Measurements from ENCODE around the gene PPM1L.

The PPM1L gene

GRCh38 chr3:160837394-160837980 is 81.5 kb downstream of the PPM1L start:
- no peak overlapping the region for H3K14ac ChIP-seq (ENCODE audit: low read length)
- no CpG with 5 or more reads among the region's 3 CpGs for WGBS (ENCODE audit: extremely low coverage, insufficient coverage, insufficient read length)

DNA sequence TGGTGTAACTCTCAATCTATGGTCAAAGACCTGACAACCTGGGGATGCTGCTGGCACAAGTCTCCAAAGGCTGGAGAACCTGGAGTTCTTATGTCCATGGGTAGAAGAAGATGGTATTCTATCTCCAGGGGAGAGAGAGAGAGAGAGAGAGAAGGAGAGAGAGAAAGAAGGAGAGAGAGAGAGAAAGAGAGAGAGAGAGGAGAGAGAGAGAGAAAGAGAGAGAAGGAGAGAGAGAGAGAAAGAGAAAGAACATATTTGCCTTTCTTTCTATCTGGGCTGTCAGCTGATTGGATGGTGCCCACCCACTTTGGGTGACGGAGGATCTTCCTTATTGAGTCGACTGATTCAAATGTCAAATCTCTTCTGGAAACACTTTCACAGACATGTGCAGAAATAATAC is 84.6 kb downstream of the PPM1L start:
- WGBS (ENCODE audit: extremely low coverage, insufficient coverage, insufficient read length), result no CpG with 5 or more reads among the region's 2 CpGs
- no peak overlapping the region for H4K12ac ChIP-seq (ENCODE audit: low read depth, low read length)
- no peak overlapping the region for H2BK120ac ChIP-seq (ENCODE audit: insufficient read depth, low read length, poor library complexity)

More at GRCh38 chr3:160837394-160837980, 81.5 kb downstream of the PPM1L start:
- peaks cover 1% of the 10 kb centered on the region for H3K79me2 ChIP-seq (ENCODE audit: control insufficient read depth, insufficient read depth, low read length, poor library complexity)
- H3K9me3 ChIP-seq (ENCODE audit: insufficient read depth, low read depth, low read length), result no peaks in the 10 kb centered on the region
- no peak overlapping the region for H4K12ac ChIP-seq (ENCODE audit: low read depth, low read length)
- no peak for DNase-seq
- H2BK5ac ChIP-seq (ENCODE audit: low read depth, low read length, poor library complexity), result no peak overlapping the region
- H3K79me1 ChIP-seq (ENCODE audit: low read length), result no peaks in the 10 kb centered on the region
- H3K9ac ChIP-seq (ENCODE audit: low read length), result no peak overlapping the region
- no peak overlapping the region for H3K4me3 ChIP-seq (ENCODE audit: low read depth, low read length)
- H3K4ac ChIP-seq (ENCODE audit: low read depth, low read length), result no peak overlapping the region
- H3K4me2 ChIP-seq (ENCODE audit: low read length), result no peak overlapping the region
- no peak overlapping the region for H2AK5ac ChIP-seq (ENCODE audit: low read length)
- H2AFZ ChIP-seq (ENCODE audit: insufficient read depth, low read length, poor library complexity), result no peak overlapping the region
- H3K23ac ChIP-seq (ENCODE audit: low read length), result no peak overlapping the region
- no peak overlapping the region for H4K8ac ChIP-seq (ENCODE audit: low read depth, low read length)
- no peak overlapping the region for H4K91ac ChIP-seq (ENCODE audit: low read depth, low read length)
- no peak overlapping the region for H2BK120ac ChIP-seq (ENCODE audit: insufficient read depth, low read length, poor library complexity)
- peaks cover 0 to 2% of the 10 kb centered on the region in 2 experiments for H3K4me1 ChIP-seq (ENCODE audit: control insufficient read depth in 1 of 2, insufficient read depth in 2 of 2, low read length in 2 of 2)
- H3K27me3 ChIP-seq (ENCODE audit: insufficient read depth, low read length), result no peaks in the 10 kb centered on the region
- H3K36me3 ChIP-seq (ENCODE audit: control insufficient read depth in 1 of 2, insufficient read depth in 2 of 2, low read length in 2 of 2), result no peaks in the 10 kb centered on the region
- no peak overlapping the region for H3K18ac ChIP-seq (ENCODE audit: low read length)
- H2BK12ac ChIP-seq (ENCODE audit: low read length), result no peak overlapping the region
- H3K27ac ChIP-seq (ENCODE audit: low read depth, low read length), result no peak overlapping the region

DNA sequence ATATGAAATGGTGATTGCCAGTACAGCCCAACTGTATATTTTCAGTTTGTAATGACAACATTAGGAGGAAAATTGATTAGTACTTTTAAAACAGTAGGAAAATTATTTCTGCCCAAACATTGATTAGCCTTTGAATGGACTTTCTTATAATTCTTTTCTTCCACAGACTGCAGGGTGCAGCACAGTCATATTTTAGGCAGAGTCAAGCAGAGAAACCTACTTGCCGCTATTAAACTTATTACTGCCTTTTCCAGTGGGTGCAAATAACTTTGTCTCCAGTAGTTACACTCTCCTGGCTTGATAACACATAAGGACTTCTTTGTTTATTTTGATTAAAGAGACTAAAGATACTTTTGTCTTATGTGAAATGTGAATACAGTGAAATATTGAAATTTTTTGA is 85.4 kb downstream of the PPM1L start:
- Histone ChIP-seq H2AFZ (ENCODE audit: insufficient read depth, low read length, poor library complexity) (no peak overlapping the region), H3K27me3 (ENCODE audit: insufficient read depth, low read length) (no peaks in the 10 kb centered on the region), H2BK120ac (ENCODE audit: insufficient read depth, low read length, poor library complexity) (no peak overlapping the region), H3K14ac (ENCODE audit: low read length) (no peak overlapping the region), H3K79me2 (ENCODE audit: control insufficient read depth, insufficient read depth, low read length, poor library complexity) (peaks cover 1% of the 10 kb centered on the region), H3K36me3 (ENCODE audit: control insufficient read depth in 1 of 2, insufficient read depth in 2 of 2, low read length in 2 of 2) (no peaks in the 10 kb centered on the region), H4K8ac (ENCODE audit: low read depth, low read length) (no peak overlapping the region), H3K23ac (ENCODE audit: low read length) (no peak overlapping the region), H3K9me3 (ENCODE audit: insufficient read depth, low read depth, low read length) (no peaks in the 10 kb centered on the region), H2BK5ac (ENCODE audit: low read depth, low read length, poor library complexity) (no peak overlapping the region), H3K4me1 (ENCODE audit: control insufficient read depth in 1 of 2, insufficient read depth in 2 of 2, low read length in 2 of 2) (peaks cover 0 to 2% of the 10 kb centered on the region in 2 experiments), H2BK12ac (ENCODE audit: low read length) (no peak overlapping the region), H2AK5ac (ENCODE audit: low read length) (no peak overlapping the region), H3K18ac (ENCODE audit: low read length) (no peak overlapping the region), H3K79me1 (ENCODE audit: low read length) (no peaks in the 10 kb centered on the region), H3K4ac (ENCODE audit: low read depth, low read length) (no peak overlapping the region), H3K9ac (ENCODE audit: low read length) (no peak overlapping the region), H3K4me3 (ENCODE audit: low read depth, low read length) (no peak overlapping the region), H3K27ac (ENCODE audit: low read depth, low read length) (no peak overlapping the region), H4K91ac (ENCODE audit: low read depth, low read length) (no peak overlapping the region), H3K4me2 (ENCODE audit: low read length) (no peak overlapping the region), H4K12ac (ENCODE audit: low read depth, low read length) (no peak overlapping the region)
- DNase-seq, result no peak
- no CpG with 5 or more reads among the region's 1 CpG for WGBS (ENCODE audit: extremely low coverage, insufficient coverage, insufficient read length)

More for the DNA sequence above, 84.6 kb downstream of the PPM1L start:
- H3K27ac ChIP-seq (ENCODE audit: low read depth, low read length), result no peak overlapping the region
- H3K79me1 ChIP-seq (ENCODE audit: low read length), result no peaks in the 10 kb centered on the region
- no peak overlapping the region for H2AK5ac ChIP-seq (ENCODE audit: low read length)
- H4K8ac ChIP-seq (ENCODE audit: low read depth, low read length), result no peak overlapping the region
- H3K27me3 ChIP-seq (ENCODE audit: insufficient read depth, low read length), result no peaks in the 10 kb centered on the region
- H4K91ac ChIP-seq (ENCODE audit: low read depth, low read length), result no peak overlapping the region
- H2BK5ac ChIP-seq (ENCODE audit: low read depth, low read length, poor library complexity), result no peak overlapping the region
- H3K79me2 ChIP-seq (ENCODE audit: control insufficient read depth, insufficient read depth, low read length, poor library complexity), result peaks cover 1% of the 10 kb centered on the region
- no peaks in the 10 kb centered on the region for H3K9me3 ChIP-seq (ENCODE audit: insufficient read depth, low read depth, low read length)
- H3K36me3 ChIP-seq (ENCODE audit: control insufficient read depth in 1 of 2, insufficient read depth in 2 of 2, low read length in 2 of 2), result no peaks in the 10 kb centered on the region
- no peak overlapping the region for H3K4me3 ChIP-seq (ENCODE audit: low read depth, low read length)
- H3K18ac ChIP-seq (ENCODE audit: low read length), result no peak overlapping the region
- peaks cover 0 to 2% of the 10 kb centered on the region in 2 experiments for H3K4me1 ChIP-seq (ENCODE audit: control insufficient read depth in 1 of 2, insufficient read depth in 2 of 2, low read length in 2 of 2)
- H3K14ac ChIP-seq (ENCODE audit: low read length), result no peak overlapping the region
- no peak for DNase-seq
- no peak overlapping the region for H2BK12ac ChIP-seq (ENCODE audit: low read length)
- H3K9ac ChIP-seq (ENCODE audit: low read length), result no peak overlapping the region
- H2AFZ ChIP-seq (ENCODE audit: insufficient read depth, low read length, poor library complexity), result no peak overlapping the region
- no peak overlapping the region for H3K4ac ChIP-seq (ENCODE audit: low read depth, low read length)
- H3K4me2 ChIP-seq (ENCODE audit: low read length), result no peak overlapping the region
- no peak overlapping the region for H3K23ac ChIP-seq (ENCODE audit: low read length)

DNA sequence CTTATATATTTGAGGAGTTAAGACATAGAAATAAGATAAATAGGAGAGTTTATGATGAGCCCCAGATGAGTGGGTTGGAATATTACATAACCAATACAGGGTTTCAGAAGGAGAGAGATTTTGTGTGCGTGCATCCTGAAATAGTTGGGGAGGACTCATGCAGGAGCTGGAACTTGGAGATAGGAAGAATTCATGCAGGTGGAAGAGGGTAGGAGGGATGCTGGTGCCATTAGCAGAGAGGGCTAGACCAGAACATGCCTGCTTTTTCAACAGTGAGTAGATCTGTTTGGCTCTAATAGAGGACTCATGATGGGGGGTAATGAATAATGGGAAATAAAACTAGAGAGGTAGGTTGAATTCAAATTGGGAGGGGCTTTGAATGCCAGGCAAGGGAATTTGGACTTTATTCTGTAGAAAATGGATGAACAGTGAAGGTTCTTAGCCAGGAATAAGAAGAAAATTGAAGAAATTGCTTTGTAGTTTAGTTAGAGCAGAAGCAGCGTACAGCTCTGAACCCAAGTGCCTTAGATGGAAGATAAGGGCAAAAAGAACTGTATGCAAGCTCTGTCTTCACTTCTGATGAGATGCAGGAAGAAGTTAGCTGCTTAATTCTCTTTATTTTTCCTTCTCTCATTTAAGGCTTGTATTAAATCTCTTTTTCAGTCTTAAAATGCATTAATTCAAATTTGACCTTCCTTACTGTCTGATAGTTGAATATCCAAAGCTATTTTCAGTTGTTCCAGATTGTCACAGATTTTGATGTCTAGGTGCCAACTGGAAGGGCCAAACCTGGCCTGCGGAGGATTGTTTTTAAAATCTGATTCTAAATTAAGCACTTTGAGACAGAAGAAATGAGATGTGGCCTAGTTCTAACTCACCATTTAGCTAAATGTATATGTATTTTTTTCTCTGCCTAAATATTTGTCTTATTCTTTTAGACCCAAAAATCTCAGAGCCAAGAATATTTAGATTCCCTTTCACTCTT is 86.3 kb downstream of the PPM1L start:
- no peak overlapping the region for H2BK5ac ChIP-seq (ENCODE audit: low read depth, low read length, poor library complexity)
- H3K23ac ChIP-seq (ENCODE audit: low read length), result no peak overlapping the region
- no peak overlapping the region for H4K12ac ChIP-seq (ENCODE audit: low read depth, low read length)
- H2BK12ac ChIP-seq (ENCODE audit: low read length), result no peak overlapping the region
- H3K4ac ChIP-seq (ENCODE audit: low read depth, low read length), result no peak overlapping the region
- H3K18ac ChIP-seq (ENCODE audit: low read length), result no peak overlapping the region
- no peak overlapping the region for H3K14ac ChIP-seq (ENCODE audit: low read length)
- H3K4me1 ChIP-seq (ENCODE audit: control insufficient read depth in 1 of 2, insufficient read depth in 2 of 2, low read length in 2 of 2), result peaks cover 0 to 2% of the 10 kb centered on the region in 2 experiments
- H3K79me1 ChIP-seq (ENCODE audit: low read length), result no peaks in the 10 kb centered on the region
- no peak overlapping the region for H2AFZ ChIP-seq (ENCODE audit: insufficient read depth, low read length, poor library complexity)
- no peak overlapping the region for H3K27ac ChIP-seq (ENCODE audit: low read depth, low read length)
- no peak overlapping the region for H4K8ac ChIP-seq (ENCODE audit: low read depth, low read length)
- H2BK120ac ChIP-seq (ENCODE audit: insufficient read depth, low read length, poor library complexity), result no peak overlapping the region
- H3K36me3 ChIP-seq (ENCODE audit: control insufficient read depth in 1 of 2, insufficient read depth in 2 of 2, low read length in 2 of 2), result no peaks in the 10 kb centered on the region
- H4K91ac ChIP-seq (ENCODE audit: low read depth, low read length), result no peak overlapping the region
- no peak overlapping the region for H3K4me3 ChIP-seq (ENCODE audit: low read depth, low read length)
- no peak overlapping the region for H2AK5ac ChIP-seq (ENCODE audit: low read length)
- H3K9me3 ChIP-seq (ENCODE audit: insufficient read depth, low read depth, low read length), result no peaks in the 10 kb centered on the region
- H3K4me2 ChIP-seq (ENCODE audit: low read length), result no peak overlapping the region
- H3K9ac ChIP-seq (ENCODE audit: low read length), result no peak overlapping the region
- peaks cover 1% of the 10 kb centered on the region for H3K79me2 ChIP-seq (ENCODE audit: control insufficient read depth, insufficient read depth, low read length, poor library complexity)
- WGBS (ENCODE audit: extremely low coverage, insufficient coverage, insufficient read length), result no CpG with 5 or more reads among the region's 3 CpGs
- H3K27me3 ChIP-seq (ENCODE audit: insufficient read depth, low read length), result no peaks in the 10 kb centered on the region
- peak; percentile 65 to 74 for DNase-seq

Data from trophoblast cell (in vitro differentiated cells and primary cell).